NCI-H128 (cell line): Measurements from ENCODE around the gene MFSD1.

Experiments used
- DNase-seq: peaks from one replicate; lab custom pipeline; 2025; ENCODE audit not compliant: unreplicated experiment; lab: John Stamatoyannopoulos, UW

The MFSD1 gene

DNA sequence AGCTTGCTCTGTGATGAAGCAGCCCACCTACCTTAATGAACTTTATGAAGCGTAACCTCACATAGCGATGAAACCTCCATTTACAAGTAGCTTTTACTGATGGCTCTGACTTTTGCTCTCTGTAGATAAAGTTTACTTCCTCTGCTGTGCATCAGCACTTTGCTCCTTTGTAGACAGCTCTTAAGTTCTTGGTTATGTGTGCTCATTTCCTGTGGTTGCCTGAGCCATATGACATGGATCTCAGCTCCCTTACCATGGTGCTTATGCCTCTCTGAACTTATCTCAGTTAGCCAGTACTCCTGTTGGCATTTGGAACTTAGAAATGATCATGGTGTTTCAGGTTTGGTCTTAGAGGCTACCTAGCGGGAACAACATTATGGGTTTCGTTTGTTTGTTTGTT is 7.8 kb downstream of the MFSD1 start:
- DNase-seq = no peak

DNA sequence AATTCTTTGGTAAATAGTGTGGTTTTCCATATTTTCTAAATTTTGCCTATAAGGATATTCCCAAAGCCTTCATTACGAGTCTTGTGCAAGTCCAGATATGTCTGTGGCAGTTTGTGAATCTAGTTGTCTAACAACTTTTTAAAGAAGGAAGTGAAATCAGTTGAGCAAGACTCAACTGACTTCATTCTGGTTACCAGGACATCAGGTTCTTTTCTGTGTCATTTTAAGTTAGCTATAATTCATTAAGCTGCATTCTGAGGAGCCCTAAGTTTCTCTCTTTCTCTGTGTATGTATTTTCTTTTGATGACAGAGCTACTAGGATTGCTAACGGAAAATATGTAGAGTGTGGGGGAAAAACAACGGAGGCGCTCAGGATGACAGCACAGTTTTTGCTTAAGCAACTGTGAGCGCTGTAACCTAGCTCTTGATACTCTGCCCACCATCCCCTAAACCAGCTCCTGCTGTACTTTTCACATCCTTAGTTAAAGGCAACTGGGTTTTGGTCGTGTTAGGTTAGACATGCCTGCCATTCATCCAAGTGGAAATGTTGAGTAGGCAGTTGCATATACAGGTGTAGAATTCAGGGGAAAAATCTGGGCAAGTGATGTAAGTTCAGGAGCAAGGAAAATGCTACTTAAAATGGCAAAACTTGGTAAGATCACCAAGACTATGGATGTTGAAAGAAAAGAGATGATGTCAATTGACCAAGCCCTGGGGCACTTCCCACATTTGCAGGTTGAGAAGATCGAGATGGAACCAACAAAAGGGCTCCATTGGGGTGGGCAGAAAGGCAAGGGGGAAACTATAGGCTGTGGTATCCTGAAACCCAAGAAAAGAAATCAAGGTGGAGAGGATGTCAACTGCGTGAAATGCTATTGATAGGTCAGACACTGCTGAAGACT is 9.2 kb downstream of the MFSD1 start:
- no peak for DNase-seq

DNA sequence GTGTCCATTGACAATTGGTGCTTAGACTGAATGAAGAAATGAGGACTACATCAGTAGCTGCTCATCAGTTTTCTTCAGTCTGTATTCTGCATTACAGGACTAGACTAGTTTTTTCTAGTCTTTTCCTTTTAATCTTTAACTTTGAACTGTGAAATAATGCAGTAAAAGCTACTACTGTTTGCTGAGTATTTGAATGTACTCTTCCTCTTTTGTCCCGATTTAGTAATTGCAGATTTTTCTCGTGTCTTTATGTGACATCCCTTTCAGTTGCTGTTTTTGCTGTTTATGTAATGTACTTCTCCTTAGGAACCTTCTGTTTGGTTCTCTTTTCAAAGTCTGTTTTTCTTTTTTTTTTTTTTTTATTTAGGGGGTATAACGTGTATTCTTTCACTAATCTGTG is 17.4 kb downstream of the MFSD1 start:
- DNase-seq = no peak

DNA sequence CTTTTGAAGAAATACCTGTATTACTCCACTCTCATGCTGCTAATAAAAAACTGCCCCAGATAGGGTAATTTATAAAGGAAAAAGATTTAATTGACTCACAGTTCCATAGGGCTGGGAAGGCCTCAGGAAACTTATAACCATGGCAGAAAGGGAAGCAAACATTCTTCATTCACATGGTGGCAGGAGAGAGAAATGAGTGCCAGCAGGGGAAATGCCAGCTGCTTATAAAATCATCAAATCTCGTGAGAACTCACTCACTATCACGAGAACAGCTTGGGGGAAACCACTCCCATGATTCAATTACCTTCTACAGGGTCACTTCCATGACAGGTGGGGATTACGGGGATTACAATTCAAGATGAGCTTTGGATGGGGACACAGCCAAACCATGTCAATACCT is 18.7 kb downstream of the MFSD1 start:
- no peak for DNase-seq

DNA sequence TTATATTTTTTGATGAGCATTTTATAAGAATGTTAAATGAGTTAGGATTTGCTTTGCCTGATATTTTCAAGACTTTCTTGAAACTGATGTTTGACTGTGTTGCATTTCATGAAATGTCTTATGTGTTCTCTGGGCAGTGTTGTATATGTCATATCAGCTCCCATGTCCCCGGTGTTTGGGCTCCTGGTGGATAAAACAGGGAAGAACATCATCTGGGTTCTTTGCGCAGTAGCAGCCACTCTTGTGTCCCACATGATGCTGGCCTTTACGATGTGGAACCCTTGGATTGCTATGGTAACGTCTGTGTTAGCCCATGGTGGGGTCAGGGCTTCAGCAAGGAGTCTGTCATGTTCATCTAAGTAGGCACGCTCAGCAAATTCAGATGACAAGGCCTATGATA is 20.0 kb downstream of the MFSD1 start:
- DNase-seq = no peak

DNA sequence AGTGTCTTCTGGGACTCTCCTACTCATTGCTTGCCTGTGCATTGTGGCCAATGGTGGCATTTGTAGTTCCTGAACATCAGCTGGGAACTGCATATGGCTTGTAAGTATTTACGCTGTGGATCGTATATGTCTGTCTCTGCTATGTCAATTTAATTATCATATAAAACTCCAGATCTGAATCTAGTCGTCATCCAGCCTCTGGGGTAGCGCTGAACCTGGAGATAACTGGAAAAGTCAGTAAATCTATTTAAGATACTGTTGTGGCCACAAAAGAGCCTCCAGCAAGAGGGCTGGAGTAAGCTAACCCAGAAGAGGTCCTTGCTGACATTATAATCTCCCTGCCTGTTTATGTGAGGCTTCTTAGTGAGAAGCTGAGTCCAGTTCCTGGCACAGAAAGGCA is 21.6 kb downstream of the MFSD1 start:
- no peak for DNase-seq

DNA sequence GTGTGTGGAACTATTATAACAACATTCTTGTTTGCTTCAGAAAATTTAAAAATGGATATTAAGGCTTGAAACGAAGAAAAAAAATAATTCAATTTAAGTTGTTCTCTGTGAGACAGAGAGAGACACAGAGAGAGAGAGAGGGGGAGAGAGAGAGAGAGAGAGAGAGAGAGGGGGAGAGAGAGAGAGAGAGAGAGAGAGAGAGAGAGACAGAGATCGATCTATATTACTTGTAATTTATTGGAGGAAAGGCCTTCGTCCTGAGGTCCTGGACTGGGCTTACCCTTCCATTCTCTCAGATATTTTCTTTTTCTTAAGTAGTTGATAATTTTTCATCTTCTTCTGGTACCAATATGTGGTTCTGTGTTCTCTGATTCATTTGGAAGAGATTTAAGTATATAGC is 25.9 kb downstream of the MFSD1 start:
- no peak for DNase-seq

DNA sequence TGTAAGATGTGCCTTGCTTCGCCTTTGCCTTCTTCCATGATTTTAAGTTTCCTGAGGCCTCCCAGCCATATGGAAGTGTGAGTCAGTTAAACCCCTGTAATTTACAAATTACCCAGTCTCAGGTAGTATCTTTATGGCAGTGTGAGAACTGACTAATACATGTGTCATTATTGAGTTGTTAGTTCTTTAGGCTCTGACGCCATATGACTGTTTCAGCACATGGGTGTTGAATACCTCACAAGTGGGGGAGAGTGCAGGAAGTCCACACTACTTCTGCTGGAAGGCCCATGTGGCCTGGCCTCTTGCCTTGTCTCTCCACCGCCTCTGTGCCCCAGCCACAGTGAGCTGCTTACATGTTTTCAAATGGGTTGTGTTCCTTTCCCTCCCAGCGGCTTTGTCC is 28.5 kb downstream of the MFSD1 start:
- DNase-seq = no peak

DNA sequence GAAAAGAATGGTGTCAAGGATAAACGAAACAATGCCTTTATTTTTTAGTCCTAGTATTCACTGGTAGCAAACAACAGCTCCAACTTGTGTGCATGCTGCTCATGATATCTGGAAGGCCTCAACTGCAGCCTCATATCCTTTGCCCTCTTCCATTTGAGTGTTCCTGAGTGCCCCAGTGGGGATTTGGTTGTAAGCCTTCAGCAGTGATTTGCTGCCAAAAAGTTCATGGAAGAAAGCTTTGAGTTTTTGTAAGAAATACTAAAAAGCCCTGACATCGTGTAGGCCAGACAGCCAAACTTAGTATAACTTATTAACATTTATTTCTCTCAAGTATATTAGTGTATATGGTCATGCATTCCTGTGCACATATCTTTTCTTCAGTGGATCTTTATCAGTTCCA is 30.0 kb downstream of the MFSD1 start:
- DNase-seq = no peak

DNA sequence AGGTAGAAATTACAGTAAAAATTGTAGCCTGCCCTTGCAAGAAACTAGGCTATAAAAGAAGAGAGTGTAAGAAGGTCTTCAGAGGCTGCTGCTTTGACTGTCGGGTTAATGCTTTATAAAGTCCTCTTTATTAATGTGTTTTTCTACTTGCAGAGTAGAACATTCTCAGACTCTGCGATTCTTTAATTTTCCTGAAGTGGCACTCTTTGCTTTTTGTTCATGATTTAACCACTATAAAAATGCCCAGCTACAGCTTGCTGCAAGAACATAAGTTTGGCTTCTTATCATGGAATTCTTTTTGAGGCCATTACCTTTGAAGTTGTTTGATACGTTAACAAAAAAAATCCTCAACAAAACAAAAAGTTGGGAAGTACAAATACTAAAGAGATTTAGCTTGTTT is 33.8 kb downstream of the MFSD1 start:
- no peak for DNase-seq

DNA sequence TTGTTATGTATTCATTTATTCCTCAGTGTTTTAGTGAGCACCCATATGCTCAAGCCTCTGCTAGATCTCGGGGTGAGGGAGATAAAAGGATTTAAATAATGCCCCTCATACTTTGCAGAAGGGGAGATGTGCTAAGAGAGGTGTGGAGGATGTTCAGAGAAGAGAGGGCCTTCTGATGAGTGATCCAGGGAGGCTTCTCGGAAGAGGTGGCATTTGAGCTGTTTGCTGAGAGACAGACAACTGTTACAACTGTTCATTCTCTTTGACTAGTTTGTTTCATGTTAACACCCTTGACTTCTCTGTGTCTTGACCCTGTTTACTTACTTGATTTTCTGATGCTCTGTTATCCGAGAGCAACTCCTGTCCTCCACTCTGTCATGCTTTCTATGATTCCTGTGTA is 34.5 kb downstream of the MFSD1 start:
- DNase-seq = no peak

DNA sequence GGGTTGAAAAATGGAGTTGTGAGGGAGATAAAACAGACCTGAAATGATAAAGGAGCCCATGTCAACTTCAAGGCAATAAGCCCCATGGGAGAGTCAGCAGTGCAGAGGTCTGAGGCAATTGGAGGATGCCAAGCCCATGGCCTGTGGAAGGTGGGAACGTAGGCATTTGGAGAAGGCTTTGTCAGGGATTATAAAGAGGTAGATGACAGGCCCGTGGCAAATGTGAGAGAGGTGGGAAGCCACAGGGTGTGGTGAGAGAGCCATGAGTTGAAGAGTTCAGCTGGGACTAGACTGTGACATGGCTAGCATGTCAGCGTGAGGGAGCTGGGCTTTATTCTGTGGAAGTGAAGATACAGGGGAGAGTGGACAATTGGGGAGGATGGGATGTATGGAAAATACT is 35.4 kb downstream of the MFSD1 start:
- no peak for DNase-seq

DNA sequence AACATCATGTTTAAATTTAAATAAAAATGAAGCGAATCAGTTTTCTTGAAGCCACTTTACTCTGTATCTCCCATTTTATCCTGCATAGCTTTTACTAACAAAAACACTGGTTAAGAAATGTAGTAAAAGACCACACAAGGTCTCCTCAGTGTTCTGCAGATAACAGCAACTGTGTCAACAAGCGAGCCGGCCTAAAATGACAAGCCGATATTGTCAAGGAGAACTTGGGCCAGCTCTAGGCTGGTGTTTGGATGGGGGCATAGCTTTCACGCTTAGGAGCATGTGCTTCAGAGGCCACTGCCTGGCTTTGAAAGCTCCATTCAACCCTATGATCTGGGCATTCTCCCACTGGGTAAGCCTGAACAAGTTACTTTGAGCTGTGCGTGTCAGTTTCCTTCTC is 38.1 kb downstream of the MFSD1 start:
- DNase-seq = no peak

DNA sequence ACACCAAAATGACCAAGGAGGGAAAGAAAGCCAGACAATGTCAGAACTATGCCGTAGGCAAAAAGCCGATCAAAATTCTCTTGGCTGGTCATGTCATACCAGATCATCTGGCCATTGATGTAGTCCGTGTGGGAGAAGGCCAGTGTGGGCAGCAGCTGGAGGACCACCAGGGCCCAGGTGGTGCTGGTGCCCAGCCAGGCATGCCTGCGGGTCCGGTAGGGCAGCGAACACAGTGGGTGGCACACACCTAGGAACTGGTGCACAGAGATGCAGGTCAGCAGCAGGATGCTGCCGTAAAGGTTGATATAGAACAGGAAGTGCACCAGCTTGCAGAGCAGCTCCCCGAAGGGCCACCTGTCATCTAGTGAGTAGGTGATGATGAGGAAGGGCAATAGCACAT is 39.5 kb downstream of the MFSD1 start:
- no peak for DNase-seq

DNA sequence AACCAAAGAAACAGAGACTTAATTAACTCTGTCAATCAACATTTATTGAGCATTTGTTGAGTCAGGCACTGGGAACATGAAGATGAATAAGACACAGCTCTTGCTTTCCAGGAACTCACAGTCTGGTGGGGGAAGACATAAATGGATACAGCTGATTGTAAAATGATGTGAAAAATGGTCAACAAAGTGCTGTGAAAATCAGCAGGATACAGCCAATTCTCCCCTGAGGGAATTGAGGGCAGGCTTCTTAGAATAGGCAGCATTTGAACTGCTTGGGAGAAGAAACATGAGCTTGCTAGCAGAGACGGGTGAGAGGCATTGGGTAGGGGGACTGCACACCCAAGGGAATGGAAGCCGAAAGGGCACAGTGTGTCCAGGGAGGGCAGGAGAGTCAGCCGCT is 41.1 kb downstream of the MFSD1 start:
- no peak for DNase-seq

DNA sequence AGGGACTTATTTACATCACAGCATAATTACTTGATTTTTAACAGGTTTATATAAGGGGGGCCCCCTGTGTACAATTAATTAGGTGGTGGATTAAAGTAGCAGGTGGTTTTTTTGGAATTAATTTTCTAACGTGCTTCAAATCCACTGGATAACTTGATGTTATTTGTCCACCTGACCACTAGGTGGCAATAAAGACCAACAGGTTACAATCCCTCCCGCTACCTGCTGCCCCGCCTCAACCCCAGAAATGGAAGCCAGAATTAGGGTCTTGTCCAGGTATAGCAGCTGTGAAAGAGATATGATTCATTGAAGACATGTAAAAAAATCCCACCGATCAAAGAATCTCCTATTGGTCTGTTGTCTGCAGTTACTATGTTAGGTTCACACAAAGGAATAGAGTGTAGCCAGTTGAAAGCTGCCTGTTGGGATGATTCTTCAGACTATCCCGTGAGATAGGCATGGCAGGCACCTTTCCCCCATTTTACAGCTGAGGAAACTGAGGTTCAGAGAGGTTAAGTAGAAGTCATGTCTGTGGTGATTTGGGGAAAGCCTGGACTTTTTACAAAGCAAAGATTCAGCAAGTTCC is 44.0 kb downstream of the MFSD1 start:
- peak; percentile 14 for DNase-seq

DNA sequence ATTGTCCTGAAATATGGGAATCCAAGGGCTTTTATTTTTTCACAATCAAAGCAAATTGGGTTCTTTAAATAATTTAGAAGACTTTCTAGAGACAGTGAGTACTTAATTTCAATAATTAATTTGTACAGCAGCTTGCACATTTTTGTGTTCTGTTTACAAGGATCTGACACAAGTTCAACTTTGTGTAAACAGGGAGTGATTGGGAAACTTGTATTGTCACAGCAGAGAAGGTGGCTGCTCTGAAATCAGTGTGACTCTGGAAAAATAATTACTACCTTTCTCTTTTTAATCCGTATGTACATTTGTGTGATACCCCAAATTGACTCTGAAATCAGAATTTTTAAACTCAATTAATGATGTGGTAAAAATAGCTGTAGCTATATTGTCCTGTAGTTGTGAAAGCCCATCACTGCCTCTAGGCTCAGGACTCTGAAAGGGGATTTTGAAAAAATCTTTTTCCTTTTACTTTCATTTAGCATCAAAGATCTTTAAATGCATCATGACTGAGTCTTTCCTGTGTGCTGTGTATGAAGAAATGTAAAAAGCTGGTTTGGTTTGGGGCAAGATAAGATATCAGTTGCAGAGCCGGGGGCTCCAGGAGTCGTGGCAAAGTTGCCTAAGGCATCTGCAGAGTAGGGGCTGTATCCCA is 45.1 kb downstream of the MFSD1 start:
- DNase-seq = no peak

DNA sequence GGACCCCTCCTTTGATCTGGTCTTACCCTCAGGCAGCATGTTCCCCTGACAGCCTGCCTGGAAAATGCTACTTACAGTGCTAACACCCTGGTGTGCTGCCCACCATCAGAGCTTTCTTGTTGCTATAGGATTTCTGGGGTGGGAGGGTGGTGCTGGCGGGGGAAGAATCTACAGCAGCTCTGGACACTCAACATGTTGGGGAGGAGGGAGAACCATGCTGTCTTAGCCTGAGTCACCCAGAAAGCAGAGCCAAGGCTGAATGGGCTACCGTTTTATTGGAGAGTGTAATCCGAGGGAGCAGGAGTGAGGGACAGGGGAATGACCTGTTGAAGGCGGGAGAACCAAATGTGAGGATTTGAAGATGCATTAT is 45.6 kb downstream of the MFSD1 start:
- DNase-seq = no peak

DNA sequence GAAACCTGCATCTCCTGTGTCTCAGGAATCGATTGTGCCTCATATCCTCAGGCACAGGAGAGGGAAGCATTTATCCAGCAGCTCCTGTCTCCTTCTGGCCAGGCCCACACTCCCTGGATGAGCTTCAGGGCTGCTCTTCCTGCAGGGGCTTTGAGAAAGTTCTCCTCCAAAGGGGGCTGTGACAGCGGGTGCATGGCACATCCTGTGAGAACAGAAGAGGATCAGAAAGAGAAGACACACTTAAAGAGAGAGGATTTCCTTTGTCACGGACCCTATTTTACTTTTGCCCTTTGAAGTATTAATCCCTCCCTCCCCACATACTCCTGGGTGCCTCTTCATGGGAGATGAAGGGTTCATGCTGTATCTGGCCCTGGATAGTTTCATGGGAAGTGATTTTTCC is 46.0 kb downstream of the MFSD1 start:
- DNase-seq = no peak

DNA sequence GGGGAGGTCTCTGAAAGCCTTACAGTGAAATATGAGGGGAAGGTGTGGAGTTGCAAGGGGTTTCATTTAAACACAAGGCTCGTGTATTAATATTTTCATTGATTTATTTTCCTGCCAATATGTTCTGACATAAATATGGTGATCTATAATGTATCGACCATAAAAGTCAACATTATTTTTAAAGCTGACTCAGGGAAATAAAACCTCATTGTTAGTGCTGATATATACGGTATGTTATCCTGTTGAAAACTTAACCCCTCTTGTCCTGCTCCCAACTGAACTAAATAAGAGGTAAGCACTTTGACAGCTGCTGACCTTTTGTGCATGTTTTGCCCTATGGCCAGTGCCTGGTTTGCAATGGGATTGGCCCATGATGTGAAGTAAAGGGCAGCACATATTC is 47.9 kb downstream of the MFSD1 start:
- no peak for DNase-seq

DNA sequence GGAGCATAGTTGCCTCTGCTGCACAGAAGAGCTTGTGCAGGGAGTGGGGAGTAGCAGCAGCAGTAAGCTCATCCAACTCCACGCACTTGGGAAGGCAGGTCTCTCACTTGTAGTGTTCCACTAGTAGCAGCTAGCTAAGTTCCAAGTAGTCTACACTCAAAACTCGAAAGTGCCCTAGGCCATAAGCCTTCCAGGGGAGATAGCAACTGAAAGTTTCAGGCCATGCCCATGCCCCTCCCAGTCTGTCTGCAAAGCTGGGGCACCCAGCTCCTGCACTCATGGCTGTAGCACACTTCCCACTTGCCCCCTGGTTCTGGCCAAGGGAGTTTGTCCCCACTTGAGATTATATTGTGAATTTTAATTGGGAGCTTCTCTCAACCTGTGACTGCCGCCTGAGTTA is 57.5 kb downstream of the MFSD1 start:
- DNase-seq = no peak

DNA sequence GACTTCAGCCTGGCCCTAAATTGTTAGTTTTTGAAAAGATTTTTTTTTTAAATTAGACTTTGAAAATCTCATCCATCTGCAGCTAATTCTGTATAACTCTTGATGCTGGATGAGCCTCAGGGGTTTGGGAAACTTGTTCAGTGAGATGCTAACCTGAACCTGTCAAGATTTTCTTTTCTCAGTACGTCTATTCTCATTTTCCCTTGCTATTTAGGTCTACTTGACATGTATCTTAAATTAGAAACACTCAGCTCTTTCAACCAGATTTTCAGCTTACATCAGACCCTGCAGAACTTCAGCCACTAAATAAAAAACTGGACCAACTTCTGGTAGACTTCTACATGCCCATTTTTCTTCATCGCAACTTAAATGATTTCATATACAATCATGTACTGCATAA is 61.4 kb downstream of the MFSD1 start:
- DNase-seq = no peak
